Fibroblast of skin of right biceps (primary cell): Measurements from ENCODE around the gene C20orf141.
"Not testable (repeated sequence)": the region's sequence is repeated elsewhere in the genome, so short reads cannot be mapped to it uniquely, and the experiment has no call there.

Experiments used
- DNase-seq: peaks from one replicate; pipeline ENCODE4 v3.0.0-alpha.2; 2013

The C20orf141 gene

GRCh38 chr20:2820896-2821869, 6.4 kb downstream of the C20orf141 start:
- DNase-seq: no peak

DNA sequence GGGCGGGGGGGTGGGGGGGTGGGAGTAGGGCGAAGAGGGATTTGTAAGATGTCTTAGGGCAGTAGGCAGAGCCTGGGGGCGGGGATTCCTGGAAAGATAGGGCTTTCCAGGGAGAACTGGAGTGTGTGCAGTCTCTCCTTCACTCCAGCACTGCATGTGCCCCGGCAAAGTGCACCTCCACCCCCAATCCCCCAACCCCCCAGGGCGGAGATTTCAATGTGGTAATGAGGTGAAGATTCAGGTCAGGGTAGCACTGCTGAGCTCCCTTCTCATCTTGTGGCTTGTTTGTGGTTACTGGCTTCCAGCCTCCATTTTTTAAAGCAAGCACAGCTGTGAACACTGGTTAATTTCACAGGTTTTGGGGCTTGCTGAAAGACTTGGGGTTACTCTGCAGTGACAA, 7.3 kb downstream of the C20orf141 start:
- DNase-seq: peak; percentile 64

DNA sequence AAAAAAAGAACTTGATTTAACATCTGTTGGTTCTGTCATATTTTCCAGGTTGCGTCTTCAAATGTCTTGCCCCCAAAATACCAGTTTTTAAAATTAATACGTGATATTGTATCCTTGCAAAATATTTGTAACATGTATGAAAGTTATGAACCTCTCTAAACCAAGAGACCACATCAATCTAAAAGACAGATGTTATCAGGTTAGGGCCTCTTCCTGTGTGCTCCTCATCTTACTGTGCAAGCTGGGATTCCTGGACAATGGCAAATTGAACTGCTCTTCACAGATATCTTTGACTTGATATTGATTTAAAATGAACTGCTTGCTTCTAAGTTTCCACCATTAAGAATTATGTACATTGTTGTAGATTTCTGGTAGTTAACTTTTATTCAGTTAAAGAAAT, 11.0 kb downstream of the C20orf141 start:
- DNase-seq: no peak

- DNase-seq: no peak
These were observed 11.9 kb downstream of the C20orf141 start for GRCh38 chr20:2826655-2827054.

DNA sequence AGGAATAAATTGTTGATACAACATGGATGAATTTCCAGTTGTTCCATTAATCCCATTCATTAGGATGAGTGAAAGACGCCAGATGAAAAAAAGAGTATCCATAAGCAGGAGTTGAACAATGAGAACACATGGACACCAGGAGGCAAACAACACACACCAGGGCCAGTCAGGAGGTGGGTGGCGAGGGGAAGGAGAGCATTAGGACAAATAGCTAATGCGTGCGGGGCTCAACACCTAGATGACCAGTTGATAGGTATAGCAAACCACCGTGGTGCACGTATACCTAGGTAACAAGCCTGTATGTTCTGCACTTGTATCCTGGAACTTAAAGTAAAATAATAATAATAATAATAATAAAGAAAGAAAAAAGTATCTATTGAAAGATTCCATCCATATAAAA, 14.6 kb downstream of the C20orf141 start:
- DNase-seq: no peak

- not testable (repeated sequence) for DNase-seq
These were observed 16.4 kb downstream of the C20orf141 start for GRCh38 chr20:2831206-2831605.

DNA sequence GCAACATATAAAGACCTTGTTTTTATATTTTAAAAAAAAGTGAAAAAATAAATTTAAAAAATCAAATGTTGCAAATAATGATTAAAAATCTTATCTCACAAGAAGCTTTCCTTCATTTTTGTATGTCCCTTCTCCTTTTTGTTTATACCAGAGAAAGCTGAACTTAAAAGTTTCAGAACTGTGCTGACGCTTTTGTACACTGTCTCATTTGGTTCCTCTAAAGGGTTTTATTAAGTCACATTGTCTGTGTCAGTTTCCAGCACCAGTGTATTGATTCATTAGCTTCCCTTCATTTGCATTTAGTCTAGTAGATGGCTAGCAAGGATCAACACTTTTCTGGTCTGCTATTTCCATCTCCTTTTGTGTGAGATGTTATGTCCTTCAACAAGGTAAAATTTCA, 19.0 kb downstream of the C20orf141 start:
- no peak for DNase-seq

GRCh38 chr20:2834401-2835110, 19.8 kb downstream of the C20orf141 start:
- no peak for DNase-seq

- no peak for DNase-seq
These were observed 20.6 kb downstream of the C20orf141 start for GRCh38 chr20:2835331-2835796.

- DNase-seq: no peak
These were observed 21.2 kb downstream of the C20orf141 start for GRCh38 chr20:2836035-2836434.

DNA sequence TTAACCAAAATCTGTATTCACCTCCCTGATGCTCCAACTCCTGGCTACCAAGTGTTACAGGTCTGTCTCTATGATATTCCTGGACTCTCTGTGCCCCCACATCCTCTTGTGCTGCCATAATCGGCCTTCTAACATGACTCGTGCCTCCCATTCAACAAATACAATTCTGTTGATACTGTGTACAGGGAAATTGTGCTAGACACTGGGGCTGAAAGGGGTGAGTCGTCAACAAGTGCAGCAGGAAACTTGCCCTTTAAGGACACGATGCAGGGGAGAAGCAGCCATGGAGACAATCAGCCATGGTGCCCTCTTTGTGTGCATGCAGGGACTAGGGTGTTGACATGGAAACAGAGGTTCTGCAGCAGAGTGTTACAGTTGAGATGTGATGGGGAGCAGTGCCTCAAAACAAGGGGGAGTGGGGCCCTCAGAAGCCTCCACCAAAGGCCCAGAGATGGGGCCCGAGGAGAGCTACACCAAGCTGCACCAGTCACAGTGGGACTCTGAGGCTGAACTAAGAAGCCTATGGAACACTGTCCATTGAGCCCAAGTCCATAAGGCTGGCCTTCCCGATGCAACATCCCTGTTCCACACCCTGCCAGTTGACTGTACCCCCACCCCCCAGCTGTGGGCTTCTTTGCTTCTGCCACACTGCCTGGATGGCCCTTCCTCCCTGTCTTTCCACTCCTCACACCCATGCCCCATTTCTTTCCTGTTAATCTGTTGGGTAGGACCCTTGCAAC, 22.6 kb downstream of the C20orf141 start:
- DNase-seq: no peak

- DNase-seq: no peak
These were observed 23.5 kb downstream of the C20orf141 start for GRCh38 chr20:2838170-2838797.

DNA sequence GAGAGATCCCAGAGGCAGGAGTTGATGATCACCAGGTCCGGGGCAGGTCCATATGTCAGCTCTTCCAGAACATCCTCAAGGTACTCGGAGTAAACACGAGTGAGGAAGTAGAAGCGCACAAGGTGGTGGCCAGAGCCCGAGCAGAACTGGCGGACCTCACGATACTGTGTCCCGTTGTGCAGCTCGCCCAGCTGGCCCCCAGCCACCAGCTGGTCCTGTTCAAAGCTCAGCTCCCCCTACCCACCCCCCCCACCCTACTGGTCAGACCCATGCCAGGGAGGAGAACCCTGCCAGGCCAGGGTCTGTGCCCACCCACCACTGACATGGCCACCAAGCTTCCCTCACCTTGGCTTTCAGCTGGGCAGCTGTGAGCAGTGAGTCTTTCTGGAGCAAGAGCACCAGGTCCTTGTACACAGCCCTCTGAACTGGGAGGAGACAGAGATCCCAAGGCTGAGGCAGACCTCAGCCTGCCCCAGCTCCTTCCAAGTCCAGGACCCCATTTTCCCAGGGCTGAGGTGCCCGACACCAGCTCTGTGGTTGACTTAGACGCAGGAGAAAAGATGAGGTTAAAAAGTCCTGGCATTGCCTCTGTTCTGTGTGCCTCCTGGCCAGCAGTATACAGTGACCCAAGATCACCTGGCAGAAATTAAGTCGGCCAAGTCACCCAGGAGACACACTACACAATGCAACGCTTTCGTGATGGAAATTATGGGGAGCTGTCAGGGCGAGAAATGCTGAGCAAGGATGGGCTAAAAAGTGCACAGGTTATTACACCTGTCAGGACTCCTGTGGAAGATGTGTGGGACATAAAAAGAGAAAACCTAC, 24.3 kb downstream of the C20orf141 start:
- no peak for DNase-seq

DNA sequence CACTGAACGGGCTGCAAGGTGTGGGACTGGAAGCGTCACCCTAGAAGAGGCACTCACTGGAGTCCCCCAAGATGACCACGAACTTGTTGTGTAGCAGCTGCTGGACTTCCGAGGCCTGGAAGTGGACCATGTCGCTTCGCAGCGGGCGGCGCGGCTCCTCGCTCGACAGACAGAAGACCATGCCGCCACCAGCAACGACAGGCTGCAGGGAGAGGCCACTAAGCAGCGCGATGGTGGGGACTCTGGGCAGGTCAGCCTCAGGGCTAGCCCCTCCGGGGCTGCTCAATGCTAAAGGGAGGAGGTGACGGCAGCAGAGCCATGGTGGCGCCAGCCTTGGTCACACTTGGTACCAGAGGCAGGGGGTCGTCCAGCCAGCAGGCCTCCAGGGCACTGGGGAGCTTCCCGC, 24.9 kb downstream of the C20orf141 start:
- no peak for DNase-seq

DNA sequence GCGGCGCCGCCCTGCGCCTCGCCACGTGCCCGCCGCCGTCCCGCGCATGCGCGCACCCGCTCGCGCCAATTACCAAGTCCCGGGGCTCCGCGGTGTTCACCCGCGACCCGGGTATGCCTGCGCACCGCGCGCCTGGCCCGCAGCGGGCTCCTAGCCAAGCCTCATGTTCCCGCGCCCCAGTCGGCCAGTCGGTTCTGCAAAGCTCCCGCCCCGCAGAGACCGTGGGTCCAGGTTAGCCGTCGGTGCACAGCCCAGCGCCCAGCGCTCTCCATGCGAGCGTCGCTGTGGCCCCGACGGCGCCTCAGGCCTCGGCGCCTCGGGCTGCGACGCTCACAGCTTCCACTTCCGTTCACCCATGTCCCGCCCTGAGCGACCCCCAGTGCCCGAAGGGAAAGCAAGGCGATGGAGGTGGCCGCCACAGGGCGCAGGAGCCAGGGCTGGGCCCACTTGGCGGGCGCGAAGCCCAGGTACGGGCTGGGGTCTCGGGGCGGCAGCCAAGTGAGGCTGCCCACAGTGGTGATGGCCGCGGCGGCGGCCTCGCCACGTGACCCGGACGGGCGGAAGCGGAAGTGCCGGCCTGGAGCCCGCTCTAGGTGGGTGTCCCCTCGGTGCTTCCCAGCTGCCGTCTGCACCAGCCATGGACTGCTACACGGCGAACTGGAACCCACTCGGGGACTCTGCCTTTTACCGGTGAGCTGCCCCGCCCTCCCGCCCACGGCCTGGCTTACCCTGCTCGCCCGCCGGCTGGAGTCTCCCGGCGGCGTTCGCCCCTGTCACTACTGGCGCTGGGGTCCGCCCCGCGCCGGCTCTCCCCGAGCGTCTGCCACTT, 25.6 kb downstream of the C20orf141 start, which contains the start of the genes PCED1A and VPS16:
Gene PCED1A, minus strand, starts transcription at position 518 of the 829 bp plus-strand sequence. CDS start 743 bp downstream, outside the sequence.
Gene VPS16, plus strand, starts transcription at position 608 of the 829 bp plus-strand sequence. Its CDS starts 30 bp downstream, at position 638.
- DNase-seq: peak; percentile 88

GRCh38 chr20:2840967-2841531, 26.3 kb downstream of the C20orf141 start:
- DNase-seq: peak; percentile 71

GRCh38 chr20:2845607-2846006, 30.8 kb downstream of the C20orf141 start:
- no peak for DNase-seq

DNA sequence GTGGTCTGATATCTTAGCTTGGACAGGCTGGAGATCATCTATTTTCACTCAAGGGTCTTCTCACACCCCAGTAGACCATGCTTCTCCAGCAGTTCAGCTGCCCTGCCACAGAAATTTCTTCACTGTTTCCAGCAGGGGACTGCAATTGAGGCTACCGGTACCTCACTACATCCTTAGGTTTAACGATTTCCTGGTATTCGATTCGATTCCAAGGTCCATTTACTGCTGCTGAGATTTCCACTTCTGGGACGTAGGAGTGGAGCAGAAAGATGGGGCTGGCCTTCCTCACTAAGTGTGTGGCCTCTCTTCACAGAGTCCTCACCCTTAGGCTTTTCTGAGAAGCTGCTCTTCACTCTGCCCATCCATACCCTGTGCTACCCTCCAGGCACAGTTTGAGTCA, 31.9 kb downstream of the C20orf141 start:
- no peak for DNase-seq

GRCh38 chr20:2847802-2848201, 33.0 kb downstream of the C20orf141 start:
- no peak for DNase-seq

- no peak for DNase-seq
These were observed 34.7 kb downstream of the C20orf141 start for GRCh38 chr20:2849529-2849928.
